WTC11 (cell line): ENCODE data around the gene MEX3D. TPM values are rescaled to one million over a fixed set of nuclear protein-coding genes. Genes with fewer than 3 reads are reported as not detected.

ENCODE experiments used
- ATAC-seq: fragments of 200-7000 bp; cut with Tn5 transposase; 2 replicates; pipeline ENCODE4 v1.10.0; 2021; ENCODE audit warnings: mild to moderate bottlenecking, moderate library complexity
- CTCF ChIA-PET: fragments of 300-600 bp; sonication (Branson Sonifier 250); formaldehyde crosslinking; loops from one replicate; lab custom pipeline; 2021; ENCODE audit warnings: antibody characterized with exemption; lab: Charles Lee
- POLR2A ChIA-PET: fragments of 350-600 bp; sonication (Branson Sonifier 250); formaldehyde crosslinking; loops from one replicate; lab custom pipeline; 2021; ENCODE audit warnings: antibody characterized with exemption; lab: Charles Lee
- DNase-seq: peaks from one replicate; pipeline ENCODE4 v3.0.0; 2021; ENCODE audit warnings: low spot score
- H3K27ac Mint-ChIP-seq: 2 replicates; pipeline ENCODE4 v1.8.0; 2021; ENCODE audit warnings: mixed read lengths
- H3K27me3 Mint-ChIP-seq: 2 replicates; pipeline ENCODE4 v1.8.0; 2021; ENCODE audit warnings: low read depth, mild to moderate bottlenecking, moderate library complexity, mixed read lengths
- H3K36me3 Mint-ChIP-seq: 2 replicates; pipeline ENCODE4 v1.8.0; 2021; ENCODE audit warnings: mixed read lengths
- H3K4me1 Mint-ChIP-seq: 2 replicates; pipeline ENCODE4 v1.8.0; 2022; ENCODE audit warnings: mixed read lengths
- H3K4me3 Mint-ChIP-seq: 2 replicates; pipeline ENCODE4 v1.8.0; 2021; ENCODE audit warnings: mild to moderate bottlenecking, moderate library complexity, mixed read lengths
- H3K9me3 Mint-ChIP-seq: 2 replicates; pipeline ENCODE4 v1.8.0; 2021; ENCODE audit warnings: mixed read lengths
- ATF1 ChIP-seq: sonication (generic); formaldehyde crosslinking; IDR thresholded peaks from 2 replicates; pipeline ENCODE4 v1.8.1; 2023; ENCODE audit warnings: mild to moderate bottlenecking, moderate library complexity, missing genetic modification reagents
- CREM ChIP-seq: sonication (generic); formaldehyde crosslinking; IDR thresholded peaks from 2 replicates; pipeline ENCODE4 v1.8.1; 2022; ENCODE audit warnings: mild to moderate bottlenecking, missing genetic modification reagents, moderate library complexity
- E2F1 ChIP-seq: sonication (generic); formaldehyde crosslinking; IDR thresholded peaks from 2 replicates; pipeline ENCODE4 v1.8.0; 2022; ENCODE audit warnings: mild to moderate bottlenecking, missing genetic modification reagents
- E2F5 ChIP-seq: sonication (generic); formaldehyde crosslinking; IDR thresholded peaks from 2 replicates; pipeline ENCODE4 v1.8.1; 2022; ENCODE audit warnings: mild to moderate bottlenecking, moderate library complexity, missing genetic modification reagents
- ETV6 ChIP-seq: sonication (generic); formaldehyde crosslinking; IDR thresholded peaks from 2 replicates; pipeline ENCODE4 v1.8.1; 2022; ENCODE audit warnings: mild to moderate bottlenecking, missing genetic modification reagents
- GTF2I ChIP-seq: fragments of 250-450 bp; sonication (Bioruptor Pico); conservative IDR thresholded peaks from 2 replicates; pipeline ENCODE4 v1.4.0; 2021; ENCODE audit warnings: mild to moderate bottlenecking
- MXD4 ChIP-seq: fragments of 250-450 bp; sonication (Bioruptor Pico); IDR thresholded peaks from 2 replicates; pipeline ENCODE4 v1.8.0; 2021; ENCODE audit warnings: mild to moderate bottlenecking, moderate library complexity, borderline replicate concordance
- MYBL2 ChIP-seq: sonication (generic); formaldehyde crosslinking; IDR thresholded peaks from 2 replicates; pipeline ENCODE4 v1.8.1; 2023; ENCODE audit warnings: mild to moderate bottlenecking, moderate library complexity, missing genetic modification reagents
- NR3C1 ChIP-seq: sonication (generic); formaldehyde crosslinking; conservative IDR thresholded peaks from 2 replicates; pipeline ENCODE4 v1.8.1; 2023; ENCODE audit warnings: low read depth, mild to moderate bottlenecking, missing genetic modification reagents
- PRDM15 ChIP-seq: sonication (generic); formaldehyde crosslinking; IDR thresholded peaks from 2 replicates; pipeline ENCODE4 v1.8.0; 2022; ENCODE audit warnings: missing genetic modification reagents
- RORB ChIP-seq: fragments of 250-450 bp; sonication (Bioruptor Pico); IDR thresholded peaks from 2 replicates; pipeline ENCODE4 v1.9.0; 2021; ENCODE audit warnings: mild to moderate bottlenecking
- TEAD4 ChIP-seq: sonication (generic); formaldehyde crosslinking; IDR thresholded peaks from 2 replicates; pipeline ENCODE4 v1.8.0; 2022; ENCODE audit warnings: mild to moderate bottlenecking, missing genetic modification reagents
- USF1 ChIP-seq: sonication (generic); formaldehyde crosslinking; IDR thresholded peaks from 2 replicates; pipeline ENCODE4 v1.8.0; 2022; ENCODE audit warnings: mild to moderate bottlenecking, missing genetic modification reagents
- ZNF532 ChIP-seq: fragments of 250-450 bp; sonication (Bioruptor Pico); IDR thresholded peaks from 2 replicates; pipeline ENCODE4 v1.9.0; 2021; ENCODE audit warnings: mild to moderate bottlenecking, borderline replicate concordance
- total RNA-seq: library from RNA; stranded (reverse); gene quantifications from 3 replicates; pipeline ENCODE4 v1.2.3, GENCODE V29; 2021
- TF ChIP-seq, protein P1 (sequence below): sonication (generic); formaldehyde crosslinking; conservative IDR thresholded peaks from 2 replicates; pipeline ENCODE4 v1.8.1; 2022; ENCODE audit warnings: mild to moderate bottlenecking, missing genetic modification reagents

The MEX3D gene
- total RNA-seq, 1 experiment from 2014 or later, result 69.5 TPM

GRCh38 chr19:1574354-1575136 is 6.4 kb upstream of the MEX3D start:
- Mint-ChIP-seq H3K4me3 (no peak overlapping the region), H3K9me3 (0 out of 2 replicates have a peak, but pooled peaks cover 3% of the 10 kb centered on the region), H3K27ac (no peak overlapping the region; the same call in 1 of the 2 replicates), H3K27me3 (peaks cover 26% of the 10 kb centered on the region), H3K36me3 (no peaks in the 10 kb centered on the region), H3K4me1 (peaks cover 6% of the 10 kb centered on the region)
- DNase-seq (no peak), ATAC-seq (no peak)
- ChIA-PET CTCF (interaction anchor here (1.0 to 4.1 kb wide), 3 partner anchors 16 to 28 kb away, joined by 4 to 17 read pairs (median 4); partner anchors contain the start of gene MBD3), POLR2A (interaction anchor here (0.6 kb wide), 1 partner anchor 1127 kb away, joined by 6 read pairs; no protein-coding TSS in a partner anchor)
- no peak for TF ChIP-seq ETV6
- TF ChIP-seq TEAD4, result no peak
- TF ChIP-seq GTF2I (CRISPR knock-in tag), result no peak
- no peak for TF ChIP-seq ATF1 (CRISPR knock-in tag)
- no peak for TF ChIP-seq RORB (CRISPR knock-in tag)
- TF ChIP-seq E2F1 (CRISPR knock-in tag), result no peak
- no peak for TF ChIP-seq MYBL2 (CRISPR knock-in tag)
- TF ChIP-seq ZNF532 (CRISPR knock-in tag), result no peak
- TF ChIP-seq NR3C1 (CRISPR knock-in tag), result no peak
- no peak for TF ChIP-seq USF1 (CRISPR knock-in tag)
- no peak for TF ChIP-seq E2F5
- TF ChIP-seq, protein P1, sequence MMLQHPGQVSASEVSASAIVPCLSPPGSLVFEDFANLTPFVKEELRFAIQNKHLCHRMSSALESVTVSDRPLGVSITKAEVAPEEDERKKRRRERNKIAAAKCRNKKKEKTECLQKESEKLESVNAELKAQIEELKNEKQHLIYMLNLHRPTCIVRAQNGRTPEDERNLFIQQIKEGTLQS (CRISPR knock-in tag), result no peak
- no peak for TF ChIP-seq CREM (CRISPR knock-in tag)
- TF ChIP-seq PRDM15 (CRISPR knock-in tag), result no peak
- no peak for TF ChIP-seq MXD4 (CRISPR knock-in tag)
